Measurements from ENCODE around the gene TAAR2. TPM values are rescaled to one million over a fixed set of nuclear protein-coding genes. Genes with fewer than 3 reads are reported as not detected.

The TAAR2 gene
- total RNA-seq, 2 donors from 2014 or later = not detected

DNA sequence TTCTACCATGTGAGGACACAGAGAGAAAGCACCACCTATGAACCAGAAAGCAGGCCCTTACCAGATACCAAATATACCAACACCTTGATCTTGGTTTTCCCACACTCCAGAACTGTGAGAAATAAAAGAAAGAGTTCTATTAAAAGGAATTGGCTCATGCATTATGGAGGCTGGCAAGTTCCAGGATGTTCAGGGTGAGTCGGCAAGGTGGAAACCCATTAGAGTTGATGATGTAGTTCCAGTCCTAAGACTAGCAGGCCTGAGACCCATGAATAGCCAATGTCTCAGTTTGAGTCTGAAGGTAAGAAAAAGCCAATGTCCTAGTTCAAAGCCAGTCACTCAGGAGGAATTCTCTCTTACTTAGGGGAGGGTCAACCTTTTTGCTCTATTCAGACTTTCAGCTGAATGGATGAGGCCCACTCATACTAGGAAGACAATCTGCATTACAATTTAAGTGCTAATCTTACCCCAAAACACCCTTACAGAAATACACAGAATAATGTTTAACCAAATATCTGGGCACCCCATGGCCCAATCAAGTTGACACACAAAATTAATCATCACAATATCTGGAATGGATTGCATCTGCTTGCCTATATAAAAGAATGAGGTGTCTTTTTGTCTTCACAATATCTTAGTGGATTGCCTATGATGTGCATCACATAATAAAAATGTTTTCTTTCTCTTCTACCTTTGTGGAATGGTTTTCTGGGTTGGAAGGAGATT, 40.4 kb upstream of the TAAR2 start:
- H3K4me1 ChIP-seq = no peaks in the 10 kb centered on the region
- no peak overlapping the region for H3K27ac ChIP-seq
- no peak overlapping the region for H3K9ac ChIP-seq (ENCODE audit: low read depth in 2 of 2, low read length in 2 of 2)
- no peaks in the 10 kb centered on the region for H3K9me3 ChIP-seq
- no peaks in the 10 kb centered on the region for H3K36me3 ChIP-seq
- TF ChIP-seq, protein P1, sequence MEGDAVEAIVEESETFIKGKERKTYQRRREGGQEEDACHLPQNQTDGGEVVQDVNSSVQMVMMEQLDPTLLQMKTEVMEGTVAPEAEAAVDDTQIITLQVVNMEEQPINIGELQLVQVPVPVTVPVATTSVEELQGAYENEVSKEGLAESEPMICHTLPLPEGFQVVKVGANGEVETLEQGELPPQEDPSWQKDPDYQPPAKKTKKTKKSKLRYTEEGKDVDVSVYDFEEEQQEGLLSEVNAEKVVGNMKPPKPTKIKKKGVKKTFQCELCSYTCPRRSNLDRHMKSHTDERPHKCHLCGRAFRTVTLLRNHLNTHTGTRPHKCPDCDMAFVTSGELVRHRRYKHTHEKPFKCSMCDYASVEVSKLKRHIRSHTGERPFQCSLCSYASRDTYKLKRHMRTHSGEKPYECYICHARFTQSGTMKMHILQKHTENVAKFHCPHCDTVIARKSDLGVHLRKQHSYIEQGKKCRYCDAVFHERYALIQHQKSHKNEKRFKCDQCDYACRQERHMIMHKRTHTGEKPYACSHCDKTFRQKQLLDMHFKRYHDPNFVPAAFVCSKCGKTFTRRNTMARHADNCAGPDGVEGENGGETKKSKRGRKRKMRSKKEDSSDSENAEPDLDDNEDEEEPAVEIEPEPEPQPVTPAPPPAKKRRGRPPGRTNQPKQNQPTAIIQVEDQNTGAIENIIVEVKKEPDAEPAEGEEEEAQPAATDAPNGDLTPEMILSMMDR (IDR thresholded peaks at IDR 0.05) = no peak
- H3K27me3 ChIP-seq = no peaks in the 10 kb centered on the region
- H3K4me3 ChIP-seq = no peak overlapping the region
- intact Hi-C loops (cut with DNase I) = loop anchor here (5.0 to 10.0 kb wide), 3 partner anchors 53 to 130 kb away; partner anchors contain the start of gene TAAR9
- no peak for DNase-seq

DNA sequence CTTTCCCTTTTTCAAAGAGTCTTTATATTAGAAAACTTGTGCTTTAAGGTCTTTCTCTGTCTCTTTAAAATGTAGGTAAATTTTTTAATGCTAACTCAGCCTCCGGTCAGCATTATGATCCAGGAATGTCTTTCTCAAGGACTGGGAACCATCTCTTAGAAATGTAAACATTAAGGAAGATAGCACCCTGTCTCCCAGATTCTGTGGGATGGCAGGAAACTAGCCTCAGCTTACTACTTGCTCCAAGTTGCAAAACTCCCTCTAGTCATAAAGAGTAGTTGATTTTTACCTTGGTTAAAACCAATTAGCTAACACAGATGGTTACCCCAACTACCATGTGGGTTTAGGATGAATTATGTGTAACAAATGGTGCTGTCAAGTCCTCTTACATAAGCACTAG, 39.6 kb upstream of the TAAR2 start:
- Histone ChIP-seq H3K9me3 (no peaks in the 10 kb centered on the region), H3K4me3 (no peak overlapping the region), H3K4me1 (no peaks in the 10 kb centered on the region), H3K9ac (ENCODE audit: low read depth in 2 of 2, low read length in 2 of 2) (no peak overlapping the region), H3K27ac (no peak overlapping the region), H3K27me3 (no peaks in the 10 kb centered on the region), H3K36me3 (no peaks in the 10 kb centered on the region)
- intact Hi-C loops (cut with DNase I) = loop anchor here (10.0 kb wide), 1 partner anchor 129 kb away; the partner anchor contains the start of gene TAAR9
- no peak for DNase-seq
- TF ChIP-seq, protein P1 (IDR thresholded peaks at IDR 0.05) = no peak

DNA sequence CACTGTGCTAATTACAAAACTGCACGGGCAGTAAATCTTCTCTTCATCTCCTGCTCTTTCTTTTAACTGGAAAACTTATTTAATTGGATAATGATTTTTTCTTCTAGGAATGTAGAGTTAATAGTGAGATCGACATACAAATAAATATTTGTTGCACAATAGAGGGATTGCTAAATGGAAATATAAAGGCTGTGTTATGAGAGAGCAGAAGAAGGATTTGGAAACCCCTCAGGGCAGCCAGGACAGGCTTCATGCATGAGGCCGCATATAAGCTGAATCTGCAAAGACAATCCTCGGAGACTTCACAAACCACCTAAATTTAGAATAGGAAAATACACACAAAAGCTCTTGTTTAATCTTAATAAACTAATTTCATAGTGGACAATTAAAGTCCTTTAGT, 37.8 kb upstream of the TAAR2 start:
- Histone ChIP-seq H3K27me3 (no peaks in the 10 kb centered on the region), H3K27ac (no peak overlapping the region), H3K4me1 (no peaks in the 10 kb centered on the region), H3K9me3 (no peaks in the 10 kb centered on the region), H3K36me3 (no peaks in the 10 kb centered on the region), H3K4me3 (no peak overlapping the region), H3K9ac (ENCODE audit: low read depth in 2 of 2, low read length in 2 of 2) (no peak overlapping the region)
- DNase-seq = no peak
- intact Hi-C loops (cut with DNase I) = loop anchor here (10.0 kb wide), 1 partner anchor 127 kb away; the partner anchor contains the start of gene TAAR9
- TF ChIP-seq, protein P1 (IDR thresholded peaks at IDR 0.05) = no peak

DNA sequence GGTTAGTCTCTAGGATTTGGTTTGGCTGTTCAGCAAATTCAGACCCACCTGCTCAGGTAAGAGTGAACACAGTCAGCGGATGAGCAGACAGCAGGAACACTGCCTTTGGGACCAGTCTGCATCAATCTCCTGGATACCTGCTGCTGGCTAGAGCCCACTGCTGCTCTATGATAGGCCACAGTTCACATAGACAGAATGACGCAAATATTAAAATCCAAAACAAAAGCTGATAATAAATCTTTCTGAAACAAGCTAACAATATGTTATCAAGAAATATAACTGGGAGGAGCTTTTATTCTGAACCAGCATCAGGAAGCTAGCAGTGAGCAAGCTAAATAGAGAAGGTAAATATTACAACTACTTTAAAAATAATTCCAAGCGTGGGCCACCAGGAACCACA, 35.0 kb upstream of the TAAR2 start, which contains the start of gene TAAR1:
Gene TAAR1 (minus strand): TSS at position 101 of the 400 bp plus-strand sequence. CDS start 13,179 bp downstream, outside the sequence.
- Histone ChIP-seq H3K4me1 (no peaks in the 10 kb centered on the region), H3K27me3 (no peaks in the 10 kb centered on the region), H3K27ac (no peak within 1 kb of the TSS), H3K9ac (ENCODE audit: low read depth in 2 of 2, low read length in 2 of 2) (no peak within 1 kb of the TSS), H3K36me3 (no peaks in the 10 kb centered on the region), H3K4me3 (no peak within 1 kb of the TSS), H3K9me3 (no peaks in the 10 kb centered on the region)
- TF ChIP-seq, protein P1 (IDR thresholded peaks at IDR 0.05) = no peak
- intact Hi-C loops (cut with DNase I) = no loop called here
- no peak for DNase-seq

DNA sequence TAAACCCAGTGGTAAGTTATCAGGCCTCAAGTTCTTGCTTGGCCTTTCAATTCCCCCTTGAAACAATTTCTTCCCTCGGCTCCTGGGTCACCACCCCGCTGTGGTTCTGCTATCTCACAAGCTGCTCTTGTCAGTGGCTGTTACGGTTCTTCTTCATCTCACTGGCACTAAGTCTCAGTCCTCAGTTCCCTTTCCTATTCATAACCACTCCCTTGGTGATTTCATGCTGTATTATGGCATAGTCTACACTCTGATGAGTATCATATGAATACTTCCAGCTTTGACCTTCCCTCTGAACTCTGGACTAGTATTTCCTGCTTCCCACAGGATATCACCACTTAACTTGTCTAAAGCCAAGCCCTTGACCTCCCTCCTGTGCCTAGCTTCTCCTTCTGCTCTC, 27.0 kb upstream of the TAAR2 start:
- no peak overlapping the region for H3K9ac ChIP-seq (ENCODE audit: low read depth in 2 of 2, low read length in 2 of 2)
- no peak for DNase-seq
- H3K27me3 ChIP-seq = no peaks in the 10 kb centered on the region
- H3K36me3 ChIP-seq = no peaks in the 10 kb centered on the region
- H3K4me3 ChIP-seq = no peak overlapping the region
- TF ChIP-seq, protein P1 (IDR thresholded peaks at IDR 0.05) = no peak
- no peaks in the 10 kb centered on the region for H3K9me3 ChIP-seq
- intact Hi-C loops (cut with DNase I) = no loop called here
- H3K27ac ChIP-seq = no peak overlapping the region
- no peaks in the 10 kb centered on the region for H3K4me1 ChIP-seq

Data from colonic mucosa (tissue), 4 donors.